HG03521 (cell line): Measurements from ENCODE around the gene INPP5F.
"Not testable (repeated sequence)": the region's sequence is repeated elsewhere in the genome, so short reads cannot be mapped to it uniquely, and the experiment has no call there.

Experiments
- ATAC-seq: cut with Tn5 transposase; IDR thresholded peaks from one replicate; pipeline ENCODE4 v1.9.1; 2021; ENCODE audit warnings: mild to moderate bottlenecking, moderate library complexity; ENCODE audit not compliant: unreplicated experiment

INPP5F gene

GRCh38 chr10:119703903-119704508 is 21.8 kb upstream of the INPP5F start:
- ATAC-seq, result no peak

GRCh38 chr10:119705434-119705831 is 20.4 kb upstream of the INPP5F start:
- ATAC-seq, result peak; percentile 38

- no peak for ATAC-seq
These were observed 19.1 kb upstream of the INPP5F start for GRCh38 chr10:119706521-119707278.

- ATAC-seq, result not testable (repeated sequence)
These were observed 18.5 kb upstream of the INPP5F start for GRCh38 chr10:119707331-119707730.

- ATAC-seq, result not testable (repeated sequence)
These were observed 14.9 kb upstream of the INPP5F start for GRCh38 chr10:119710935-119711334.

GRCh38 chr10:119713744-119714483 is 11.9 kb upstream of the INPP5F start:
- no peak for ATAC-seq

GRCh38 chr10:119714484-119714816 is 11.4 kb upstream of the INPP5F start:
- ATAC-seq, result no peak

GRCh38 chr10:119715628-119716505 is 10.0 kb upstream of the INPP5F start:
- no peak for ATAC-seq

GRCh38 chr10:119723161-119723560 is 2.7 kb upstream of the INPP5F start:
- no peak for ATAC-seq

GRCh38 chr10:119723624-119724023 is 2.2 kb upstream of the INPP5F start:
- no peak for ATAC-seq

- ATAC-seq, result peak; percentile 7
These were observed 995 bp upstream of the INPP5F start for GRCh38 chr10:119724593-119725516.

GRCh38 chr10:119725517-119725827 is 378 bp upstream of the INPP5F start:
- ATAC-seq, result no peak

GRCh38 chr10:119726676-119727261 is 919 bp downstream of the INPP5F start:
- no peak for ATAC-seq

GRCh38 chr10:119728172-119728800 is 2.4 kb downstream of the INPP5F start:
- no peak for ATAC-seq

- no peak for ATAC-seq
These were observed 8.8 kb downstream of the INPP5F start for GRCh38 chr10:119734396-119735332.

GRCh38 chr10:119735451-119735850 is 9.6 kb downstream of the INPP5F start:
- ATAC-seq, result no peak

- ATAC-seq, result no peak
These were observed 10.4 kb downstream of the INPP5F start for GRCh38 chr10:119736220-119736619.

- no peak for ATAC-seq
These were observed 11.3 kb downstream of the INPP5F start for GRCh38 chr10:119737039-119737663.
